Measurements from ENCODE around the gene FARSB.

The FARSB gene

DNA sequence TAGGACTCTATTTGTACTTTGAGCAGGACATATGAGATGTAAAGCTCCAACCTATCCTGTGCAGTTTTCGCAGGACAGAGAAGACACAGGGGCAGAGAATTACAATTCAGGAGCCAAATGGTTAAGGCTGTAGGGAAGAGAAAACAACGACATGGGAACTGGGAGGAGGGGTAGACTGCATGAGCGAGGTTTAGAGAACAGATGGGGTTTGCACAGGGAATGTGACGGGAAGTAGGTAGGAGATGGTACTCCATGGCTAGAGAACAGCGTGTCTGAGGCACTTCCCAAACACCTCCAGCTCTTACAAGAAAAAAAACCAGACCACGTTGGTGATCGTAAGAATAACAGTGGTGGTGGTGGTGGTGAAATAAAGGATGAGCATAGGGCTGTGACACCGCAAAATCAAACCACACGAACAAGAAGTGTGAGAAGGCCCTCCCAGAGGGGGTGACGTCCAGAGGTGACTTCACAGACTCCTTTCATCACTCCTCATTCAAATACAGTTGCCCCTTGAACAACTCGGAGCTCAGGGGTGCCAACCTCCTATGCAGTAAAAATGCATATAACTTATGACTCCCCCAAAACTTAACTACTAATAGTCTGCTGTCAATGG is 92.7 kb downstream of the FARSB start:
- in situ Hi-C loops (cut with MboI; ENCODE audit: low sequenced_read_pairs), result loop anchor here (25.0 kb wide), 1 partner anchor 501 kb away; no protein-coding TSS in a partner anchor

DNA sequence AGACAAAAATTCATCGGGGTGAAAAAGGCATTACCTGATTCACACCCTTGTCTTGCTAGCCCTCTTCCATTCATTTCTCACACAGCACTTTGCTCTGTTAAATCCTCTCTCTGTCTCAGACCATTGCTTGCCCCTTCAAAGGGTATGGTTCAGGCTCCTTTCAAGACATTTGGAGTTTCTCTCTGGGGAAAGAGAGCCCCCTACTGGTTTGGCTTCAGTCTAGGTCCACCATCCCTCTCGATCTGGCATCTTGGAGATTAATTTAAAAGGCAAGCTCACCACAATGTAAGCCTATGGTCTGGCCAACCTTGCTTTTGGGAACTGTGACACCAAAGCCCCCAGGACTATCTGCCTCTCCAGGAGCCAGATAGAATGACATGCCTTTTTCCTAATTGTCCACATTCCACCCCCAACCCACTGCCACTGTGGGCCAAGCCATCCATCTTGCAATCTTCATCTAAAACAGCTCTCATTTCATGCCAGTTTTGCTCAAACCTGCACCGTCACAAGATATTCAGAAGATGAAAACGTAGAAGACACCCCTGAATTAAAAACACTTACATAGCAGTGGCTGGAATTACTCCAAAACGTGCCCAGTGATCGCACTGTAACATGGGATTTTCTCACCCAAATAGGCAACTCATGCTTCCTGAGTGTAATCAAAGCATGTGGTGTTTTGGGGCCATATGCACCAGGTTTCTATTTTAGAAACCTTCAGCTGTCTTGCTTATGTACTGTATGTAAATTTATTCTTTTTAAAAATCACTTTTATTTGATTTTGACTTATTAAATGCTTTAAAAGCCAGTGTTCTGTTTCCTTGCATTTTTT is 93.9 kb downstream of the FARSB start:
- in situ Hi-C loops (cut with MboI; ENCODE audit: low sequenced_read_pairs), result loop anchor here (25.0 kb wide), 1 partner anchor 500 kb away; no protein-coding TSS in a partner anchor

DNA sequence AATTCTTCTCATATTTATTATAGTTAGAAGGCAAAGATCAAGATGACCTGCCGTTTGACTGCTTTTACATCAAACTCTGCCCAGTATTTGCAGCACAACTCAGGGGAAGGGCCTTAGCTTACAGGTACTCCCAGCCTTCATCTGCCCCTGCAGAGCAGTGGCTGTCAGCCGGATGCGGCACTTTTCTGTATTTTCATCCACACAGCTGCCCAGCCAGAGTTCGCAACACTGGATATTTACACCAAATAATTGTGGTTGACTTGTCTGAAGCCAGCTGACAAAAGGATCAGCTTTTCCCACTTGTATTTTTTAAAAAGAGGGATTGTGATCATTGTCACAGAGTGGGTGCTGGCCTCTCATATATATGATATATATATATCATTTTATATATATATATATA is 94.7 kb downstream of the FARSB start:
- in situ Hi-C loops (cut with MboI; ENCODE audit: low sequenced_read_pairs), result loop anchor here (25.0 kb wide), 1 partner anchor 499 kb away; no protein-coding TSS in a partner anchor

DNA sequence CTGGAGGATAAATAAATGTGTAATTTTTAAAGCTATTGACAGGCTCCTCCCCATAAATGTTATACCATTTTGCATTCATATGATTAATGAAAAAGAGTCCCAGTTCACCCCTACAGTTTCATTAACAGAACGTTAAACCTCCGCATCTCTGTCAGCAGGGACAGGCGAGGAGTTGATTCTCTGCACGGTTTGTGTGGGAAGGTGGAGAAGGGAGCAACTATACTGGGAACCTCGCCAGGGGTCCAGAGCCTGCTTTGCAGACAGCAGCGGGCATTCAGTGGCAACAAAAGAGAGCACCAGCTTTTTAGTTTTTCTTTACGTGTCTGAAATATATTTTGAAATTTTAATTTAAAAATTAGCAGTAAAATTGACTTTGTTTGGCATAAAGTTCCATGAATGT is 101.4 kb downstream of the FARSB start:
- in situ Hi-C loops (cut with MboI; ENCODE audit: low sequenced_read_pairs), result loop anchor here (25.0 kb wide), 1 partner anchor 492 kb away; no protein-coding TSS in a partner anchor

DNA sequence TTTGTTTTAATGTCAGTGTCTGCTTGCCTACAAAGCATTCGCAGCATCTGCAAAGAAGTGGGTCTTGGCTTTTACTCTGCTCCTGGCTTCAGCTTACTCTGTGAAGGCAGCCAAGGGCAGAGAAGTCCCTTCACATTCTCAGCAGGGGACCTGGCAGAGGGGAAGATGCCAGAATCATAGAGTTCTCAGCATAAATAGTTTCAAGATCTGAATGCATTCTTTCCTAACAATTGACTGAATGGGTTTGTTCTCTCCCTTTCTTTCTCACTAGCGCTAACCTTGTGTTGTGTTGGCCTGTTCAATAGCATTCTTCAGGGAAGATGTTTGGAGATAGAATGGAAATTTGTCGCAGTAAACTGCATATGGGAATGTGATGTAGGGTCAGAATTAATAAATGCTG is 106.9 kb downstream of the FARSB start:
- in situ Hi-C loops (cut with MboI; ENCODE audit: low sequenced_read_pairs), result no loop called here

DNA sequence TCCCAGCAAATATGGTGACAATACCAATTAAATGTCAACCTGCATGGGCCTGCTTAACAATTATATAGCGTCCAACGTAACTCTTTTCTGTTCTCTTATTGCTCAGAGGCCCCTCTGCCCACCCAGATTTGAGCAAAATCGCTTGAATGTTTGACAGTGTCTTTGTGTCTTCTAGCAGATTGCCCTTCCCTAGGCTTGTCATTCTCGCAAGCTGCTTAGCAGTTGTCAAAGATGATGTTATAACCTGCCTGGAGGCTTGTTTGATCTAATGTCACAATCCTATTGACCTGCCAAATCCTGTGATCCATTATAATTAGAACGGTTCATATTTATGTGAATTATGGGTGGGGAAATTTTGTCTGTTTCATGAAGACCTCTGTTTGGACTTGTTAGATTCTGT is 108.8 kb downstream of the FARSB start:
- in situ Hi-C loops (cut with MboI; ENCODE audit: low sequenced_read_pairs), result no loop called here

DNA sequence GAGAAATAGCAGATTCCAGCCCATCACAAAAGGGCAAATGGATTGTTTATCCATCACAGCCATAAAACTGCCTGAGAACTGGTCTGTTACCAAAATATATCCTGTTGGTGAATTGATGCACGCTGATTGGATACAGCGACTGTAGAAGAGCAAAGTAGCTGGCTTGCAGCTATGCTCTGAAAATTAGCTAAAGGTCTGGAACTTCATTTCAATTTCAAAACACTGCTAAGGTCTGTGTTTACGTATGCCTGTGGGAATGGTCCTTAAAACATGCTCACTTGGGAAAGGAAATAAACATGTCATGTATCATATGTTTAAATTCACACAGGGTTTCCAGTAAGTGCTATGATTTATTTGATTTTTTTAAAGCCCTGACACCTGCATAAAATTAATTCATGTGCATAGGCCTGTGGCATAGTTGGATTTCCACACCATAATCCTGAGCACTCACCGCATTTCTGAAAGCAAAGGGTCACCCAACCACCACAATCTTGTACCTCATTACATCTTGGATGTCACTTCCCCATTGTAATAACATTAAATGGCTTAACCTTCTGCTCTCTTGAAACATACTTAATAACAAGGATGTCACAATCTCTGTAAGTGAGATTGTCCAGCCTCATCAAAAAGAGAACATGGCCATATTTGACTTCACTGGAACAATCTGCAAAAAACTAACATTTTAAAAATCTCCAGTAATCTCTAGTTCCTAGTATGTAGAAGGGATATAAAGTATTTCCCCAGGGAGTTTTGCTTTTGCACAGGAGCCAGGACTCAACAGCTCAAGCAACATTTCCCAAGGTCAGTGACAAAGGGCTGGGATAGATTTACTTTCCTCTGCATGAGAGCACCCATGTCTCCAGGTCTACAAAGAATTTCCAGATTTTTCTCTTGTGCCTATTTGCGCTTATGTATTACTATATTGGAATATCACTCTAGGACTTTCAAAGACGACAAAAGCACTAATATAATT is 109.8 kb downstream of the FARSB start:
- in situ Hi-C loops (cut with MboI; ENCODE audit: low sequenced_read_pairs), result no loop called here

DNA sequence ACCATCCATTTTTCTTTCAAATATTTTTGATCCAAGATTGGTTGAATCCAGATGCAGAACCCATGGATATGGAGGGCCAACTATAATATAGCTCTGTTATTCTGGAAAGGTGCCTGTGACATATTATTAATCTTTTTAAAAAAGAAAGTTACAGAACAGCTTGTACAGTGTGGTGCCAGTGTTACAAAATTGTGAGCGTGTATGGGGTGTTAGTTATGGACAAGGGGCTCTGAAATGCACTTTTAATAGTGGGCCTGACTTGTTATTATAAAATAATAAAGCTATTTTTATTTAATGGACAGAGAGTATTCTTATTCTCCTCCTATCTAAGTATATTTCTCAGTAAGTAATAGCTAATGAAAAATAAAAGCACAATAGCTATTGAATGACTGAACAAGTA is 111.2 kb downstream of the FARSB start:
- in situ Hi-C loops (cut with MboI; ENCODE audit: low sequenced_read_pairs), result no loop called here

DNA sequence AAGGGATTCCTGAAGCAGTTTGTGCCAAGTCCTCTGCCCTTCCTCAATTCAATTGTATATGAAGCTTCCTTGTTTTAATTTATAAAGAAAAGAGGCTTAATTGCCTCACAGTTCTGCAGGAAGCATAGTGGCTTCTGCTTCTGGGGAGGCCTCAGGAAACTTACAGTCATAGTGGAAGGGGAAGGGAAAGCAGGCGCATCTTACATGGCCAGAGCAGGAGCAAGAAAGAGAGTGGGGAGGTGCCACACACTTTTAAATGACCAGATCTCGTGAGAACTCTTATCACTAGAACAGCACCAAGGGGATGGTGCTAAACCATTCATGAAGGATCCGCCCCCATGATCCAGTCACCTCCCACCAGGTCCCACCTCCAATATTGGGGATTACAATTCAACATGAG is 117.4 kb downstream of the FARSB start:
- in situ Hi-C loops (cut with MboI; ENCODE audit: low sequenced_read_pairs), result no loop called here

DNA sequence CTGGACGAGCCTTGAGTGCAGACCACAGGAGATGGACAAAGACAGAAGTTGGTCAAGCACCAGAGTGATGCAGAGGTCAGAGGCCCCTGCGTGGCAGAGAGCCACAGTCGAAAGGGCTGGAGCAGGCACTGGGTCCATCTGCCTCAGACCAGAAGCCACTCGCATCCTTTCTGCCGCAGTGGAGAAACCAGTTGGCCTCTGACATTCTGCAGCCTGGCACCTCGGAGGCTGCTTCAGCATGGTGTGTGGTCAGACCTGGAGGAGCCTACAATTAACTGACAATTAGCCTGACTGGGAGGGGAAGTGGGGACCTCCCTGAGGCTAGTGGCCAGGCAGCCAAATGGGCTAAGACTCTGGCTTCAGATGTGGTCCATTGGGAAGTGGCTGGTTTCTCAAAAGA is 120.4 kb downstream of the FARSB start:
- in situ Hi-C loops (cut with MboI; ENCODE audit: low sequenced_read_pairs), result no loop called here

DNA sequence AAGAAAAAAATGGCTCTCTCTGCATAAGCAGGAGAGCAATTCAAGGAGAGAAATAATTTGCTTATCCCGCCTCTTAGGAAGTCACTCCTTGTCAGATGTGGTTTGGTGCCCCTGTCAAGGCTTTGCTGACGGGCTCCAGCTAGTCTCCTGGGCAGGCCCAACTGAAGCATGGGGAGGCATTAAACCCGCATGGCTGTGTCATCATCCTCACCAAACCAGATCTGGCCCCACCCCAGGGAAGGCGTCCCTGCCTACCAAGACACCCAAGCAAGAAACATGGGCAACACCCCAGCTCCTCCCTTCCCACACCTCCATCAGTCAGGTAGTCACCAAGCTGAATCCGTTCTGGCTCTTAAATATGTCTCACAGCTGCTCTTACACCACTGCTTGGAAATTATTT is 123.6 kb downstream of the FARSB start:
- in situ Hi-C loops (cut with MboI; ENCODE audit: low sequenced_read_pairs), result no loop called here

DNA sequence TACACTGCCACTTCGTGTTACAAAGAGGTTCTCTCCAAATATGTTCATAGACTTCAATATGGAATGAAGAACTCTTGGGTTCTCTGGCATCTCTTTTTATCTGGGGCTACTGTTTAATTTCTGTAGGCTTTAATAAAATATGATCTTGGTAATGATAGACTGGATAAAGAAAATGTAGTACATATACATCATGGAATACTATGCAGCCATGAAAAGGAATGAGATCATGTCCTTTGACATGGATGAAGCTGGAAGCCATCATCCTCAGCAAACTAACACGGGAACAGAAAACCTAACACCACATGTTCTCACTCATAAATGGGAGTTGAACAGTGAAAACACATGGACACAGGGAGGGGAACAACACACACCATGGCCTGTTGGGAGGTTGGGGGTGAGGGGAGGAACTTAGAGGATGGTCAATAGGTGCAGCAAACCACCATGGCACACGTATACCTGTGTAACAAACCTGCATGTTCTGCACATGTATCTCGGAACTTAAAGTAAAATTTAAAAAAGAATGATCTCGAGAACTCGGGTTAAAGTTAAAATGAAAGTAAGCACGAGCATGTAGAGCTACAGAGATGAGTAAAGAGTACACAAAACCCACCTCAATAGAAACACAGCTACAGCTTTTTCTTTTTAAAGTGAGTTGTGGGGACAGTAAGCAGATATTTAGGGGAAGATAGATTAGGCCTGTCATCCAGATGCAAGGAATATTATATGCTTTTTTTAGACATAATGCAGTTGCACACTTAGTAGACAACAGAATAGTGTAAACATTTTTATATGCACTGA is 129.2 kb downstream of the FARSB start:
- in situ Hi-C loops (cut with MboI; ENCODE audit: low sequenced_read_pairs), result no loop called here

DNA sequence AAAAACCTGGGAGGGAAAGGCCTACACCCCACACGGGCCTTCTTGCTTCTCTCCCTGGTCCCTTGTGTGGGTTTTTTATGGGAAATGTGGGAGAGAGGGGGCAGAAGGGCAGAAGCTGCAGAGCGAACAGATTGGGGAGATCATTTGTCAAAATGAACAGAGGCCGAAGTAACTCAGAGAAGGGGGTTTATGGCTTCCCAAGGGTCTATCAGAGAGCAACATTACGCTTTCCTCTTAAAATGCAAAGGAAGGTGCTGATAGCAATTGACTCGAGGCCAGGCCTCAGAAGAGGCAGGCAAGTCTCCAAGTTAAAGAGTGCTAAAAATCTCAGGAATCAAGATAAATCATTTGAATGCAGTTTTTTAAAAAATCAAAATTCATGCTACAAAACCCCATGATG is 130.1 kb downstream of the FARSB start:
- in situ Hi-C loops (cut with MboI; ENCODE audit: low sequenced_read_pairs), result no loop called here

DNA sequence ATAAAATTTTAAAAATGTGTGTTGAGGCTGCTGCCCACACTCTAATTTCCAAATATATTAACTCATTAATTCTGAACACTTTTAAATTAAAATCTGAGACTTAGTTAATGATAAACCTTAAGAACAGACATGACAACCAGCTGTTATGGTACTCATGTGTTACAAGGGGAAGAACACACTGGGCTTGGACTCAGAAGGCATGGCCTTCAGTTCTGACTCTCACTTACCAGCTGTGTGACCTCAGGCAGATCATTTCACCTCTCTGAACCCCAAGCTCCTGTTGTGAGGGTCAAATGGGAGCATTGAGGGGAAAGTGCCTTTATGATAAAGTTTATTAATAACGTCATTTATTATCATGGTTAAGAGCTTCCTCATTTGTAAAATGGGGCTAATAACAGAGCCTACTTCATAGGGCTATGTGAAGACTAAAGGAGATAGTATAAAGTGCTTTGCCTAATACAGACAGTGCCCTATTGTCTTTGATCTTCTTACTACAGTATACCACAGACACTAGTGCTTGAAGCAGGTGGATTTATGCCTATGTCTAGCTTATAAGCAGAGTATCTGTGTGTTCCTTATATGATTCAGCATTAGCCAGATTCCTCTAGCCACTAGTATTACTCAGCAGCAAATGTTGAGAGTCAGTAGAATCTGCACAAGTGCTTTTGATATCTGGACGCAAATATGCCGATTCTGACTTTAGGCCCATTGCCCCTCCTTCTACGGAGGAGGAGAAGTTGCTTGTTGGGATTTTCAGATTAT is 131.9 kb downstream of the FARSB start:
- in situ Hi-C loops (cut with MboI; ENCODE audit: low sequenced_read_pairs), result no loop called here

DNA sequence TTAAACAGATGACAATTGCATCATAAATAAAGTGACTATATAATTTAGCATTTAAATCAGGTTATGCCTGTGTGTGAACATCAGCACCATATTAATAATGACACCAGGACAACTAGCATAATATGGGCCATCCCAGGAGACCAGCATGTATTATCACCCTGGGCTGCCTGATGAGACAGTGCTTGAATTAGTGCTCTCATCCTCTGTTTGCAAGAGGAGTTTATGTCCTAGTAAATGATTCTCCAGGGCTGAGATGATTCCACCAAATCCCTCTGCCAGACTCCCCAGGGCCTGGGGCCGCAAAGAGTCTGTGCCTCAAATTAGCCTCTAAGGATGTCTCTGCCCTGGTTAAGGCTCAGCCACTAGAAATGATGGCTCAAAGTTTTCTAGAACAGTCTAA is 133.8 kb downstream of the FARSB start:
- in situ Hi-C loops (cut with MboI; ENCODE audit: low sequenced_read_pairs), result no loop called here

DNA sequence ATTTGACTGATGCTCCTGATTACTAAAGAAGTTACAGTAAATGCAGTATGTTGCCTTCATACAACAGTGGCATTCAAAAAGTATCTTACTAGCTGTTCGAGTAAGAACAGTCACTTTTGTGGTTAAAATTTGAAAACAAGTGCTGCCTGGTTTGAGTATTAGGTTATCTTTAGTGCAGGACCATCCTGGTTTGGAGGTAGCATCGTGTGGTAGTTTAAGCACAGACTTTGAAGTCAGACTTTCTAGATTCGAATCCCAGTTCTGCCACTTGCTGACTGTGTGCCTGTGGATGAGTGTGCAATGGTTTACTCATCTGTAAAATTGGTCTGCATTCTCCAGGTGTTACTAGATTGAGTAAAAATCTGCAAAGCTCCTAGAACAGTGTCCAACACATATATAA is 134.8 kb downstream of the FARSB start:
- in situ Hi-C loops (cut with MboI; ENCODE audit: low sequenced_read_pairs), result no loop called here
